ENCODE data around the gene EIF2S3. TPM values are rescaled to one million over a fixed set of nuclear protein-coding genes. Genes with fewer than 3 reads are reported as not detected.
A peak's percentile ranks its signal among the peaks of the same experiment; 100 is the strongest.

EIF2S3 gene
- 117 and 139 TPM in 2 replicates for polyA plus RNA-seq (2011; rRNA removed)
- polyA minus RNA-seq (2011; rRNA and poly(A)+ RNA removed): 291 and 332 TPM in 2 replicates

- TF ChIP-seq CTCF (IDR thresholded peaks at IDR 0.05; ENCODE audit: low read depth, low read length): peak; percentile 55
- Histone ChIP-seq H3K4me3 (ENCODE audit: low read depth, low read length) (no peak within 1 kb of the TSS), H3K27ac (ENCODE audit: low read depth, low read length) (peak within 1 kb of the TSS; percentile 90), H3K9me3 (ENCODE audit: control insufficient read depth, insufficient read depth, low read length) (no peaks in the 10 kb centered on the region), H3K27me3 (ENCODE audit: control insufficient read depth, insufficient read depth, low read length) (no peaks in the 10 kb centered on the region)
- POLR2A ChIA-PET: interaction anchor here (0.6 to 2.5 kb wide), 11 partner anchors 10 to 273 kb away, joined by 3 to 21 read pairs (median 4); partner anchors contain the start of genes CXorf58, KLHL15 and ZFX
- peak; percentile 86 for DNase-seq (ENCODE audit: low read depth, low spot score)
- CTCF ChIA-PET: interaction anchor here (0.6 to 2.4 kb wide), 35 partner anchors 9 to 382 kb away, joined by 3 to 25 read pairs (median 4); partner anchors contain the start of genes APOO, CXorf58 and KLHL15
Observed at GRCh38 chrX:24054182-24055042, at the start of gene EIF2S3. Gene EIF2S3, plus strand, starts transcription at chrX:24054956. Its CDS starts 13 bp downstream, at chrX:24054969.

GRCh38 chrX:24005028-24005427, 49.7 kb upstream of the EIF2S3 start:
- no peaks in the 10 kb centered on the region for H3K9me3 ChIP-seq (ENCODE audit: control insufficient read depth, insufficient read depth, low read length)
- CTCF ChIA-PET: no interaction called here
- no peak overlapping the region for H3K4me3 ChIP-seq (ENCODE audit: low read depth, low read length)
- no peak for TF ChIP-seq CTCF (IDR thresholded peaks at IDR 0.05; ENCODE audit: low read depth, low read length)
- no peak overlapping the region for H3K27ac ChIP-seq (ENCODE audit: low read depth, low read length)
- DNase-seq (ENCODE audit: low read depth, low spot score): no peak
- H3K27me3 ChIP-seq (ENCODE audit: control insufficient read depth, insufficient read depth, low read length): no peaks in the 10 kb centered on the region
- POLR2A ChIA-PET: no interaction called here

GRCh38 chrX:24005867-24006266, 48.9 kb upstream of the EIF2S3 start:
- H3K27ac ChIP-seq (ENCODE audit: low read depth, low read length): no peak overlapping the region
- no peak overlapping the region for H3K4me3 ChIP-seq (ENCODE audit: low read depth, low read length)
- no peak for TF ChIP-seq CTCF (IDR thresholded peaks at IDR 0.05; ENCODE audit: low read depth, low read length)
- no peak for DNase-seq (ENCODE audit: low read depth, low spot score)
- ChIA-PET CTCF (no interaction called here), POLR2A (no interaction called here)
- H3K27me3 ChIP-seq (ENCODE audit: control insufficient read depth, insufficient read depth, low read length): no peaks in the 10 kb centered on the region
- no peaks in the 10 kb centered on the region for H3K9me3 ChIP-seq (ENCODE audit: control insufficient read depth, insufficient read depth, low read length)

GRCh38 chrX:24012266-24012665, 42.5 kb upstream of the EIF2S3 start:
- Histone ChIP-seq H3K9me3 (ENCODE audit: control insufficient read depth, insufficient read depth, low read length) (no peaks in the 10 kb centered on the region), H3K27ac (ENCODE audit: low read depth, low read length) (no peak overlapping the region), H3K27me3 (ENCODE audit: control insufficient read depth, insufficient read depth, low read length) (no peaks in the 10 kb centered on the region), H3K4me3 (ENCODE audit: low read depth, low read length) (no peak overlapping the region)
- ChIA-PET CTCF (interaction anchor here (0.6 to 1.3 kb wide), 2 partner anchors 13 to 42 kb away, joined by 3 to 4 read pairs; partner anchors contain the start of gene EIF2S3), POLR2A (no interaction called here)
- DNase-seq (ENCODE audit: low read depth, low spot score): no peak
- TF ChIP-seq CTCF (IDR thresholded peaks at IDR 0.05; ENCODE audit: low read depth, low read length): no peak

GRCh38 chrX:24014388-24015018, 40.3 kb upstream of the EIF2S3 start:
- Histone ChIP-seq H3K27me3 (ENCODE audit: control insufficient read depth, insufficient read depth, low read length) (no peaks in the 10 kb centered on the region), H3K27ac (ENCODE audit: low read depth, low read length) (peak overlapping the region; percentile 21), H3K9me3 (ENCODE audit: control insufficient read depth, insufficient read depth, low read length) (no peaks in the 10 kb centered on the region), H3K4me3 (ENCODE audit: low read depth, low read length) (no peak overlapping the region)
- ChIA-PET POLR2A (no interaction called here), CTCF (no interaction called here)
- no peak for TF ChIP-seq CTCF (IDR thresholded peaks at IDR 0.05; ENCODE audit: low read depth, low read length)
- DNase-seq (ENCODE audit: low read depth, low spot score): no peak

Data from AG04450 (cell line).